ENCODE results near the gene SOX6.

SOX6 gene

GRCh38 chr11:16265022-16265421, 91.3 kb downstream of the SOX6 start:
- Histone ChIP-seq H3K79me2 (no peaks in the 10 kb centered on the region), H3K9ac (no peak overlapping the region), H3K4me1 (no peaks in the 10 kb centered on the region)

DNA sequence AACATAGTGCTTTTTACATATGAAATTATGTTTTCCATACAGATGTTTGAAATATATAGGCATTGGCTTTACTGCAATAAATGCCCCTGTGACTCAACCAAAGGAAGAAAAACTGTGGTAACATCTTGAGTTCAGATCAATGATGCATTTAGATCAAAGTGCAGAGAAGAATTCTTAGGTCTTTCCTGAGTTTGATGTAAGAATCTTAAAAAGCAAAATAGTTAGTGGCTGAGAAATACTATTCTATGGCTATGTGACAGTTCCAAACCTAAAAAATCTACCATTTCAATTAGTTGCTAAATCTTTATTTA, 93.7 kb downstream of the SOX6 start:
- H3K4me2 ChIP-seq (ENCODE audit: low read length): no peak overlapping the region
- TF ChIP-seq, protein P1, sequence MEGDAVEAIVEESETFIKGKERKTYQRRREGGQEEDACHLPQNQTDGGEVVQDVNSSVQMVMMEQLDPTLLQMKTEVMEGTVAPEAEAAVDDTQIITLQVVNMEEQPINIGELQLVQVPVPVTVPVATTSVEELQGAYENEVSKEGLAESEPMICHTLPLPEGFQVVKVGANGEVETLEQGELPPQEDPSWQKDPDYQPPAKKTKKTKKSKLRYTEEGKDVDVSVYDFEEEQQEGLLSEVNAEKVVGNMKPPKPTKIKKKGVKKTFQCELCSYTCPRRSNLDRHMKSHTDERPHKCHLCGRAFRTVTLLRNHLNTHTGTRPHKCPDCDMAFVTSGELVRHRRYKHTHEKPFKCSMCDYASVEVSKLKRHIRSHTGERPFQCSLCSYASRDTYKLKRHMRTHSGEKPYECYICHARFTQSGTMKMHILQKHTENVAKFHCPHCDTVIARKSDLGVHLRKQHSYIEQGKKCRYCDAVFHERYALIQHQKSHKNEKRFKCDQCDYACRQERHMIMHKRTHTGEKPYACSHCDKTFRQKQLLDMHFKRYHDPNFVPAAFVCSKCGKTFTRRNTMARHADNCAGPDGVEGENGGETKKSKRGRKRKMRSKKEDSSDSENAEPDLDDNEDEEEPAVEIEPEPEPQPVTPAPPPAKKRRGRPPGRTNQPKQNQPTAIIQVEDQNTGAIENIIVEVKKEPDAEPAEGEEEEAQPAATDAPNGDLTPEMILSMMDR (IDR thresholded peaks at IDR 0.05): no peak
- H2AFZ ChIP-seq: no peak overlapping the region
- H3K36me3 ChIP-seq (ENCODE audit: control insufficient read depth, insufficient read depth, low read length): no peaks in the 10 kb centered on the region
- H3K27me3 ChIP-seq (ENCODE audit: control insufficient read depth, insufficient read depth, low read length): no peaks in the 10 kb centered on the region
- no peaks in the 10 kb centered on the region for H3K79me2 ChIP-seq
- no peaks in the 10 kb centered on the region for H3K9me3 ChIP-seq (ENCODE audit: control insufficient read depth, low read length)
- no peaks in the 10 kb centered on the region for H3K4me1 ChIP-seq
- H3K4me3 ChIP-seq (ENCODE audit: low read depth, low read length): no peak overlapping the region
- no peak overlapping the region for H3K9ac ChIP-seq
- no peak overlapping the region for H3K27ac ChIP-seq

More at GRCh38 chr11:16265022-16265421, 91.3 kb downstream of the SOX6 start:
- Histone ChIP-seq H3K4me2 (ENCODE audit: low read length) (no peak overlapping the region), H3K36me3 (ENCODE audit: control insufficient read depth, insufficient read depth, low read length) (no peaks in the 10 kb centered on the region), H2AFZ (no peak overlapping the region), H3K27ac (no peak overlapping the region), H3K4me3 (ENCODE audit: low read depth, low read length) (no peak overlapping the region), H3K27me3 (ENCODE audit: control insufficient read depth, insufficient read depth, low read length) (no peaks in the 10 kb centered on the region), H3K9me3 (ENCODE audit: control insufficient read depth, low read length) (no peaks in the 10 kb centered on the region)
- TF ChIP-seq, protein P1 (IDR thresholded peaks at IDR 0.05): no peak

DNA sequence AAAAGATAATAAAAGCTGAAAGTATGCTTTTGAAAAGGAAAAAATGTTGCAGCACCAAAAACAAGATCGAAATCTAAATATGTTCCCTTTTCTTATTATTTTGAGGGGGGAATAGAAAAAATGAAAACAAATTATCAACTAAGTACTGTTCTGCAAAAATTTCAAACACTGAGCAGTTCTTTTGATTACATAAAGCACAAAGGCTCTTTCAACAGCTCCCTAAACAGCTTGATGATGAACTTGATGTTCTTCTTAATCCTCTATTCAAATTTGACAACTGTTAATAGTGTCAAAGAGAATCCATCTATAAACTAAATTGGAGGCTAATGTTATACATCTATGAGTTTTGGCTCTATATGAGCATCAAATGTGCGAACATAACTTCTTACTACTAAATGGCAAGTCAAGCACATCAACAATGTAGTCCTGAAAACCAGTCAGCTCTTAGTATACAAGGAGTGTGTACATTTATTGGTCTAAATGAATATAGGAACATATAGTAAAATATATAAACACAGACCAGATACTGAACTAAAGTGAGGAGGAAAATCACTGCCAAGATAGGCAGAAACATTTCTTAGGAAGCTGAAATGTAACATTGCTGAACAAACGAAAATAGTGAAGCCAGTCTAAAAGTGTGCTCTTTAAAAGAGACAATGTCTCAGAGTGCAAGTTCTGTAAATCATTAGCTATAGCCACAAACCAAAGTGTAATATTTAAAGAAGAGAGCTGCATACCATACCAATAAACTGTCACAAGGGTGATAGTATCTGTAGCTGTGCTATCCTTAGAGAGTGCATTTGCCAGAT, 94.3 kb downstream of the SOX6 start:
- Histone ChIP-seq H3K27ac (no peak overlapping the region), H3K79me2 (no peaks in the 10 kb centered on the region), H3K4me3 (ENCODE audit: low read depth, low read length) (no peak overlapping the region), H3K9ac (no peak overlapping the region), H3K4me1 (no peaks in the 10 kb centered on the region), H3K27me3 (ENCODE audit: control insufficient read depth, insufficient read depth, low read length) (no peaks in the 10 kb centered on the region), H3K36me3 (ENCODE audit: control insufficient read depth, insufficient read depth, low read length) (no peaks in the 10 kb centered on the region), H2AFZ (no peak overlapping the region), H3K4me2 (ENCODE audit: low read length) (no peak overlapping the region), H3K9me3 (ENCODE audit: control insufficient read depth, low read length) (no peaks in the 10 kb centered on the region)
- TF ChIP-seq, protein P1 (IDR thresholded peaks at IDR 0.05): no peak

- Histone ChIP-seq H3K9me3 (ENCODE audit: control insufficient read depth, low read length) (no peaks in the 10 kb centered on the region), H3K4me2 (ENCODE audit: low read length) (no peak overlapping the region), H3K36me3 (ENCODE audit: control insufficient read depth, insufficient read depth, low read length) (no peaks in the 10 kb centered on the region), H3K79me2 (no peaks in the 10 kb centered on the region), H3K9ac (no peak overlapping the region), H3K27me3 (ENCODE audit: control insufficient read depth, insufficient read depth, low read length) (no peaks in the 10 kb centered on the region), H3K27ac (no peak overlapping the region), H2AFZ (no peak overlapping the region), H3K4me3 (ENCODE audit: low read depth, low read length) (no peak overlapping the region), H3K4me1 (no peaks in the 10 kb centered on the region)
- TF ChIP-seq, protein P1 (IDR thresholded peaks at IDR 0.05): no peak
These were observed 104.0 kb downstream of the SOX6 start for GRCh38 chr11:16252373-16252772.

DNA sequence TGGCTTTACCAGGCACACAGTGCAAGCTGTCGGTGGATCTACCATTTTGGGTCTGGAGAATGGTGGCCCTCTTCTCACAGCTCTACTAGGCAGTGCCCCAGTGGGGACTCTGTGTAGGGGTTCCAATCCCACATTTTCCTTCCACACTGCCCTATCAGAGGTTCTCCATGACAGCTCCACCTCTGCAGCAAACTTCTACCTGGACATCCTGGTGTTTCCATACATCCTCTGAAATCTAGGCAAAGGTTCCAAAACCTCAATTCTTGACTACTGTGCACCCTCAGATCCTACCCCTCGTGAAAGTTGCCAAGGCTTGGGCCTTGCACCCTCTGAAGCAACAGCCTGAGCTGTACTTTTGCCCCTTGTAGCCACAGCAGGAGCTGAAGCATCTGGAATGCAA, 108.1 kb downstream of the SOX6 start:
- Histone ChIP-seq H3K27ac (no peak overlapping the region), H3K27me3 (ENCODE audit: control insufficient read depth, insufficient read depth, low read length) (no peaks in the 10 kb centered on the region), H3K4me1 (no peaks in the 10 kb centered on the region), H3K36me3 (ENCODE audit: control insufficient read depth, insufficient read depth, low read length) (no peaks in the 10 kb centered on the region), H2AFZ (no peak overlapping the region), H3K4me3 (ENCODE audit: low read depth, low read length) (no peak overlapping the region), H3K4me2 (ENCODE audit: low read length) (no peak overlapping the region), H3K9ac (no peak overlapping the region), H3K9me3 (ENCODE audit: control insufficient read depth, low read length) (no peaks in the 10 kb centered on the region), H3K79me2 (no peaks in the 10 kb centered on the region)
- TF ChIP-seq, protein P1 (IDR thresholded peaks at IDR 0.05): no peak

Measured in parathyroid adenoma (tissue), 2 donors.